Measurements from ENCODE around the gene CLIC1. TPM values are rescaled to one million over a fixed set of nuclear protein-coding genes. Genes with fewer than 3 reads are reported as not detected.

The CLIC1 gene
- total and polyA plus RNA-seq, 7 donors: 20.6 to 85.9 (median 37.5) TPM

- WGBS, 3 donors: 97 to 100% (median 98%) methylated on average over 2 of the region's 2 CpGs
- Histone ChIP-seq H3K27ac (no peak overlapping the region), H3K9me3 (no peaks in the 10 kb centered on the region), H3K27me3 (ENCODE audit: insufficient read depth in 3 of 3, low read length in 2 of 3) (no peaks in the 10 kb centered on the region), H3K4me3 (no peak overlapping the region), H3K36me3 (ENCODE audit: insufficient read depth in 1 of 2, low read depth in 1 of 2) (no peaks in the 10 kb centered on the region), H3K4me1 (no peaks in the 10 kb centered on the region)
- TF ChIP-seq CTCF (IDR thresholded peaks at IDR 0.05): no peak
- ATAC-seq: no peak
- no peak for DNase-seq
- intact Hi-C loops (cut with DNase I): no loop called here
Observed at GRCh38 chr6:31758281-31758680, 22.0 kb upstream of the CLIC1 start.

GRCh38 chr6:31752739-31753319 is 16.5 kb upstream of the CLIC1 start:
- Histone ChIP-seq H3K27me3 (ENCODE audit: insufficient read depth in 3 of 3, low read length in 2 of 3) (no peaks in the 10 kb centered on the region), H3K36me3 (ENCODE audit: insufficient read depth in 1 of 2, low read depth in 1 of 2) (no peaks in the 10 kb centered on the region), H3K4me1 (no peaks in the 10 kb centered on the region), H3K27ac (no peak overlapping the region), H3K4me3 (no peak overlapping the region), H3K9me3 (no peaks in the 10 kb centered on the region)
- intact Hi-C loops (cut with DNase I): no loop called here
- DNase-seq (no peak), ATAC-seq (no peak)
- TF ChIP-seq CTCF (IDR thresholded peaks at IDR 0.05): no peak
- WGBS, 3 donors: 73 to 74% (median 74%) methylated on average over 8 of the region's 8 CpGs

GRCh38 chr6:31750411-31751022 is 14.2 kb upstream of the CLIC1 start:
- intact Hi-C loops (cut with DNase I): no loop called here
- Histone ChIP-seq H3K27me3 (ENCODE audit: insufficient read depth in 3 of 3, low read length in 2 of 3) (no peaks in the 10 kb centered on the region), H3K4me3 (no peak overlapping the region), H3K4me1 (no peaks in the 10 kb centered on the region), H3K27ac (no peak overlapping the region), H3K36me3 (ENCODE audit: insufficient read depth in 1 of 2, low read depth in 1 of 2) (no peaks in the 10 kb centered on the region), H3K9me3 (no peaks in the 10 kb centered on the region)
- no peak for TF ChIP-seq CTCF (IDR thresholded peaks at IDR 0.05)
- WGBS, 3 donors: 92 to 96% (median 93%) methylated on average over 7 of the region's 7 CpGs
- no peak for ATAC-seq
- DNase-seq: no peak

- WGBS, 3 donors: 92 to 96% (median 93%) methylated on average over 8 of the region's 8 CpGs
- ATAC-seq (no peak), DNase-seq (no peak)
- intact Hi-C loops (cut with DNase I): no loop called here
- no peak for TF ChIP-seq CTCF (IDR thresholded peaks at IDR 0.05)
- no peak overlapping the region for H3K27ac ChIP-seq
- no peaks in the 10 kb centered on the region for H3K27me3 ChIP-seq (ENCODE audit: insufficient read depth in 3 of 3, low read length in 2 of 3)
- H3K4me3 ChIP-seq: no peak overlapping the region
- H3K9me3 ChIP-seq: no peaks in the 10 kb centered on the region
- H3K36me3 ChIP-seq (ENCODE audit: insufficient read depth in 1 of 2, low read depth in 1 of 2): no peaks in the 10 kb centered on the region
- H3K4me1 ChIP-seq: no peaks in the 10 kb centered on the region
Observed at GRCh38 chr6:31749301-31750036, 13.1 kb upstream of the CLIC1 start.
